ENCODE results near the gene TNFRSF6B. TPM values are rescaled to one million over a fixed set of nuclear protein-coding genes. Genes with fewer than 3 reads are reported as not detected.

The TNFRSF6B gene
- total and polyA plus RNA-seq, 7 donors: 1.2 to 186 (median 4.8) TPM

GRCh38 chr20:63680427-63680826 is 16.0 kb upstream of the TNFRSF6B start:
- H3K4me1 ChIP-seq: peaks cover 0 to 22% (median 20%) of the 10 kb centered on the region in 4 donors
- TF ChIP-seq EP300 (IDR thresholded peaks at IDR 0.05) (no peak), POLR2A (IDR thresholded peaks at IDR 0.05) (no peak), POLR2AphosphoS5 (IDR thresholded peaks at IDR 0.05) (no peak), CTCF (IDR thresholded peaks at IDR 0.05) (no peak)
- H3K27me3 ChIP-seq: no peaks in the 10 kb centered on the region
- peaks cover 0 to 43% (median 8%) of the 10 kb centered on the region in 4 donors for H3K36me3 ChIP-seq
- no peak overlapping the region for H3K4me3 ChIP-seq
- no peak overlapping the region for H3K27ac ChIP-seq
- intact Hi-C loops (cut with DNase I): no loop called here
- no peaks in the 10 kb centered on the region for H3K9me3 ChIP-seq
- WGBS, 2 donors: 96% methylated on average over 13 of the region's 13 CpGs
- DNase-seq: no peak

GRCh38 chr20:63680857-63681608 is 15.4 kb upstream of the TNFRSF6B start:
- intact Hi-C loops (cut with DNase I): no loop called here

GRCh38 chr20:63681609-63682142 is 14.8 kb upstream of the TNFRSF6B start:
- no peak for DNase-seq
- H3K36me3 ChIP-seq: peaks cover 0 to 31% (median 8%) of the 10 kb centered on the region in 4 donors
- no peak overlapping the region for H3K4me3 ChIP-seq
- peaks cover 0 to 33% (median 32%) of the 10 kb centered on the region in 4 donors for H3K4me1 ChIP-seq
- no peaks in the 10 kb centered on the region for H3K9me3 ChIP-seq
- TF ChIP-seq CTCF (IDR thresholded peaks at IDR 0.05) (no peak), POLR2A (IDR thresholded peaks at IDR 0.05) (no peak), POLR2AphosphoS5 (IDR thresholded peaks at IDR 0.05) (no peak), EP300 (IDR thresholded peaks at IDR 0.05) (no peak)
- no peaks in the 10 kb centered on the region for H3K27me3 ChIP-seq
- intact Hi-C loops (cut with DNase I): no loop called here
- 95 to 98% methylated on average over 13 of the region's 13 CpGs for WGBS, 2 donors
- peak overlapping the region; percentile 80 to 90 (median 80) for H3K27ac ChIP-seq

More at GRCh38 chr20:63680857-63681608, 15.4 kb upstream of the TNFRSF6B start:
- WGBS, 2 donors: 90 to 93% methylated on average over 23 of the region's 23 CpGs
- TF ChIP-seq POLR2AphosphoS5 (IDR thresholded peaks at IDR 0.05) (no peak), EP300 (IDR thresholded peaks at IDR 0.05) (no peak), CTCF (IDR thresholded peaks at IDR 0.05) (no peak), POLR2A (IDR thresholded peaks at IDR 0.05) (no peak)
- no peaks in the 10 kb centered on the region for H3K9me3 ChIP-seq
- peak overlapping the region; percentile 80 to 90 (median 80) for H3K27ac ChIP-seq
- no peaks in the 10 kb centered on the region for H3K27me3 ChIP-seq
- DNase-seq: no peak
- peaks cover 0 to 26% (median 26%) of the 10 kb centered on the region in 4 donors for H3K4me1 ChIP-seq
- peaks cover 0 to 37% (median 8%) of the 10 kb centered on the region in 4 donors for H3K36me3 ChIP-seq
- H3K4me3 ChIP-seq: no peak overlapping the region

- Histone ChIP-seq H3K27me3 (no peaks in the 10 kb centered on the region), H3K27ac (peak overlapping the region; percentile 80 to 90 (median 80)), H3K36me3 (peaks cover 0 to 24% (median 8%) of the 10 kb centered on the region in 4 donors), H3K9me3 (no peaks in the 10 kb centered on the region), H3K4me3 (no peak overlapping the region), H3K4me1 (peaks cover 0 to 42% (median 41%) of the 10 kb centered on the region in 4 donors)
- WGBS, 2 donors: 73 to 81% methylated on average over 22 of the region's 22 CpGs
- peak; percentile 10 to 80 (median 56) for TF ChIP-seq POLR2AphosphoS5 (IDR thresholded peaks at IDR 0.05)
- TF ChIP-seq CTCF (IDR thresholded peaks at IDR 0.05): no peak
- DNase-seq: peak; percentile 92
- intact Hi-C loops (cut with DNase I): no loop called here
These were observed 13.9 kb upstream of the TNFRSF6B start for GRCh38 chr20:63682384-63683139.
